NT2/D1 (cell line): ENCODE data around the gene CGB7.

Source experiments
- SUZ12 ChIP-seq: IDR thresholded peaks from 2 replicates; pipeline ENCODE4 v1.6.1; 2011; ENCODE audit not compliant: insufficient read length, insufficient read depth; ENCODE audit errors: extremely low read depth
- YY1 ChIP-seq: IDR thresholded peaks from 2 replicates; pipeline ENCODE4 v1.6.1; 2011; ENCODE audit not compliant: insufficient read length, insufficient read depth
- ZNF274 ChIP-seq: IDR thresholded peaks from 2 replicates; pipeline ENCODE4 v1.6.1; 2011; ENCODE audit warnings: mild to moderate bottlenecking, low read depth, low read length

- TF ChIP-seq YY1 (no peak), ZNF274 (no peak), SUZ12 (no peak)
Measured at GRCh38 chr19:49103331-49104085, 46.0 kb upstream of the CGB7 start.
